SK-N-SH (cell line): Measurements from ENCODE around the gene RELT. TPM values are rescaled to one million over a fixed set of nuclear protein-coding genes. Genes with fewer than 3 reads are reported as not detected.

Experiments used
- CTCF ChIA-PET: fragments of 300-600, 350-600 bp; formaldehyde crosslinking; extraction: SDS; loops from one replicate; lab custom pipeline; 2021; lab: Yijun Ruan, JAX
- POLR2A ChIA-PET: fragments of 350-600 bp; sonication (Branson Sonifier 250); formaldehyde crosslinking; extraction: SDS; loops from one replicate; lab custom pipeline; 2020; ENCODE audit warnings: antibody characterized with exemption, inconsistent platforms; lab: Yijun Ruan, JAX
- DNase-seq: peaks from one replicate; pipeline ENCODE4 v3.0.0; 2012
- H2AFZ ChIP-seq: fragments of 200-600 bp; sonication (generic); 2 replicates; pipeline ENCODE4 v1.8.1; 2016; ENCODE audit warnings: antibody characterized with exemption, mild to moderate bottlenecking, low read depth
- H3F3A ChIP-seq: fragments of 200-600 bp; sonication (generic); replicated peaks from 2 replicates; pipeline ENCODE3; 2016; ENCODE audit warnings: antibody characterized with exemption, mild to moderate bottlenecking; ENCODE audit not compliant: insufficient read depth
- H3K27ac ChIP-seq, 2 experiments: fragments of 200-500 bp in 1 of 2; fragments of 200-600 bp in 1 of 2; sonication (Bioruptor generic) in 1 of 2; sonication (generic), shearing (Covaris generic) in 1 of 2; 2 replicates each; pipeline versions ENCODE4 v1.5.1 to v1.6.1; 2014 to 2016; ENCODE audit warnings: low read depth in 2 of 2, inconsistent platforms in 1 of 2, low read length in 1 of 2, mild to moderate bottlenecking in 1 of 2, mixed read lengths in 1 of 2
- H3K27me3 ChIP-seq: fragments of 200-600 bp; sonication (generic), shearing (Covaris generic); 2 replicates; pipeline ENCODE4 v1.6.1; 2016; ENCODE audit warnings: mixed run types; ENCODE audit not compliant: insufficient read depth
- H3K36me3 ChIP-seq, 2 experiments: fragments of 200-500 bp in 1 of 2; fragments of 200-600 bp in 1 of 2; sonication (Bioruptor generic) in 1 of 2; sonication (generic) in 1 of 2; replicated peaks in 1 of 2; 2 replicates each; pipeline versions ENCODE3 to v1.5.1; 2014 to 2016; ENCODE audit warnings: low read length in 1 of 2, mild to moderate bottlenecking in 1 of 2; ENCODE audit not compliant: insufficient read depth in 2 of 2, control insufficient read depth in 1 of 2
- H3K4me1 ChIP-seq, 2 experiments: fragments of 200-500 bp in 1 of 2; fragments of 200-600 bp in 1 of 2; sonication (Bioruptor generic) in 1 of 2; sonication (generic), shearing (Covaris generic) in 1 of 2; 2 replicates each; pipeline versions ENCODE4 v1.5.1 to v1.6.1; 2014 to 2016; ENCODE audit warnings: low read depth in 1 of 2, low read length in 1 of 2, mixed run types in 1 of 2; ENCODE audit not compliant: insufficient read depth in 2 of 2, control insufficient read depth in 1 of 2
- H3K4me2 ChIP-seq: fragments of 200-600 bp; sonication (generic), shearing (Covaris generic); 2 replicates; pipeline ENCODE4 v1.6.1; 2017; ENCODE audit warnings: mixed run types
- H3K4me3 ChIP-seq, 2 experiments: fragments of 200-500 bp in 1 of 2; fragments of 200-600 bp in 1 of 2; sonication (Bioruptor generic) in 1 of 2; sonication (generic), shearing (Covaris generic) in 1 of 2; 2 replicates each; pipeline versions ENCODE4 v1.5.1 to v1.8.1; 2014 to 2016; ENCODE audit warnings: low read depth in 2 of 2, inconsistent platforms in 1 of 2, low read length in 1 of 2, mild to moderate bottlenecking in 1 of 2, mixed read lengths in 1 of 2, moderate library complexity in 1 of 2
- H3K79me2 ChIP-seq: fragments of 200-600 bp; sonication (generic); 2 replicates; pipeline ENCODE4 v1.8.1; 2017; ENCODE audit warnings: mild to moderate bottlenecking; ENCODE audit not compliant: insufficient read depth
- H3K9ac ChIP-seq: fragments of 200-600 bp; sonication (generic); 2 replicates; pipeline ENCODE4 v1.6.1; 2017; ENCODE audit warnings: mixed run types
- H3K9me2 ChIP-seq: fragments of 200-600 bp; sonication (generic); 2 replicates; pipeline ENCODE4 v1.6.1; 2017; ENCODE audit warnings: mixed run types
- H3K9me3 ChIP-seq: fragments of 200-600 bp; sonication (generic); 2 replicates; pipeline ENCODE4 v1.6.1; 2017; ENCODE audit warnings: mixed run types, mild to moderate bottlenecking, moderate library complexity
- H4K20me1 ChIP-seq: fragments of 200-600 bp; sonication (generic); 2 replicates; pipeline ENCODE4 v1.6.1; 2017; ENCODE audit warnings: mild to moderate bottlenecking, mixed run types; ENCODE audit not compliant: insufficient read depth
- CHD2 ChIP-seq: fragments of 150-350 bp; IDR thresholded peaks from 2 replicates; pipeline ENCODE4 v1.6.1; 2018; ENCODE audit warnings: low read length; ENCODE audit not compliant: partially characterized antibody
- CTCF ChIP-seq: fragments of 200-600 bp; sonication (generic); IDR thresholded peaks from 2 replicates; pipeline ENCODE4 v1.6.1; 2017; ENCODE audit warnings: antibody characterized with exemption, mild to moderate bottlenecking, moderate library complexity
- EZH2phosphoT487 ChIP-seq: fragments of 200-600 bp; sonication (generic); IDR thresholded peaks from 2 replicates; pipeline ENCODE4 v1.6.1; 2017; ENCODE audit warnings: low read depth, mixed run types, mild to moderate bottlenecking, antibody characterized with exemption, moderate library complexity, borderline replicate concordance
- FOXJ3 ChIP-seq: sonication (generic); formaldehyde crosslinking; IDR thresholded peaks from 2 replicates; pipeline ENCODE4 v1.5.1; 2020; ENCODE audit warnings: mild to moderate bottlenecking, missing genetic modification reagents
- GABPA ChIP-seq: IDR thresholded peaks from 2 replicates; pipeline ENCODE4 v1.4.0; 2012; ENCODE audit warnings: low read depth, mild to moderate bottlenecking
- GATA2 ChIP-seq: sonication (generic); formaldehyde crosslinking; IDR thresholded peaks from 2 replicates; pipeline ENCODE4 v1.5.0; 2020; ENCODE audit warnings: mild to moderate bottlenecking, missing genetic modification reagents
- JUND ChIP-seq: IDR thresholded peaks from 2 replicates; pipeline ENCODE4 v1.4.0; 2012
- MAX ChIP-seq: IDR thresholded peaks from 2 replicates; pipeline ENCODE4 v1.4.0; 2012; ENCODE audit warnings: low read depth
- MEF2A ChIP-seq: IDR thresholded peaks from 2 replicates; pipeline ENCODE4 v1.4.0; 2012; ENCODE audit warnings: low read depth, borderline replicate concordance
- NFIC ChIP-seq: IDR thresholded peaks from 2 replicates; pipeline ENCODE4 v1.4.0; 2012; ENCODE audit warnings: borderline replicate concordance
- PBX3 ChIP-seq: IDR thresholded peaks from 2 replicates; pipeline ENCODE4; 2012
- SIN3A ChIP-seq: IDR thresholded peaks from 2 replicates; pipeline ENCODE4 v1.6.1; 2012; ENCODE audit warnings: low read depth, mild to moderate bottlenecking, low read length, moderate library complexity, borderline replicate concordance
- TAF1 ChIP-seq: IDR thresholded peaks from 2 replicates; pipeline ENCODE4 v1.6.1; 2012; ENCODE audit warnings: low read depth, mild to moderate bottlenecking, low read length, moderate library complexity, borderline replicate concordance
- USF2 ChIP-seq: fragments of 150-350 bp; IDR thresholded peaks from 2 replicates; pipeline ENCODE4 v1.6.1; 2017; ENCODE audit warnings: antibody characterized with exemption, low read length, low read depth, borderline replicate concordance
- YY1 ChIP-seq: IDR thresholded peaks from 2 replicates; pipeline ENCODE4 v1.4.0; 2012; ENCODE audit warnings: low read depth, mild to moderate bottlenecking
- WGBS: methylation state at CpG from one replicate; pipeline ENCODE4 v1.1.6; 2017; ENCODE audit warnings: low lambda C conversion rate; 5-methylcytosine and 5-hydroxymethylcytosine counted together
- polyA plus RNA-seq, 3 experiments: library from polyadenylated mRNA; depleted of rRNA; stranded (reverse); fragments of >200 nt; gene quantifications; 2 replicates each; pipeline ENCODE4 v1.2.3, GENCODE V29; 2012

Gene RELT
- polyA plus RNA-seq, 1 of the 3 experiments (the other 2 are of a cell fraction): 4.3 TPM

- no peak for TF ChIP-seq CHD2
Observed at GRCh38 chr11:73359930-73360742, 16.1 kb upstream of the RELT start (continued).

- no peak overlapping the region for H3K27ac ChIP-seq
- peaks cover 0 to 10% of the 10 kb centered on the region in 2 experiments; a peak in 1 of 4 replicates for H3K4me1 ChIP-seq
- POLR2A ChIA-PET: no interaction called here
- no peaks in the 10 kb centered on the region for H3K27me3 ChIP-seq
- no peaks in the 10 kb centered on the region for H3K9me2 ChIP-seq
- H3K9me3 ChIP-seq: no peaks in the 10 kb centered on the region
- no peaks in the 10 kb centered on the region for H3F3A ChIP-seq
- peaks cover 32 to 85% of the 10 kb centered on the region in 2 experiments for H3K36me3 ChIP-seq
- H2AFZ ChIP-seq: no peak overlapping the region
- WGBS: 98% methylated on average over 8 of the region's 8 CpGs
- CTCF ChIA-PET: interaction anchor here (0.6 to 22.4 kb wide), 9 partner anchors 6 to 300 kb away, joined by 3 to 313 read pairs (median 11); partner anchors contain the start of gene RELT
- H3K79me2 ChIP-seq: no peaks in the 10 kb centered on the region
- no peaks in the 10 kb centered on the region for H4K20me1 ChIP-seq
- no peak overlapping the region for H3K4me3 ChIP-seq
- DNase-seq: no peak
- TF ChIP-seq NFIC: no peak
- no peak for TF ChIP-seq MAX
- TF ChIP-seq SIN3A: no peak
- TF ChIP-seq FOXJ3: no peak
- no peak for TF ChIP-seq EZH2phosphoT487
- no peak for TF ChIP-seq TAF1
- TF ChIP-seq JUND: no peak
- no peak overlapping the region for H3K4me2 ChIP-seq
- no peak overlapping the region for H3K9ac ChIP-seq
Observed at GRCh38 chr11:73360743-73361369, 15.3 kb upstream of the RELT start.

- WGBS: 92% methylated on average over 17 of the region's 70 CpGs
- Histone ChIP-seq H3K9me3 (no peaks in the 10 kb centered on the region), H3K27ac (no peak overlapping the region), H3K79me2 (no peaks in the 10 kb centered on the region), H2AFZ (no peak overlapping the region), H3K27me3 (no peaks in the 10 kb centered on the region), H3K9ac (no peak overlapping the region), H3F3A (peaks cover 4% of the 10 kb centered on the region)
- POLR2A ChIA-PET: no interaction called here
- TF ChIP-seq TAF1 (no peak), USF2 (no peak), YY1 (no peak), CTCF (no peak), GATA2 (CRISPR knock-in tag) (no peak), MAX (no peak), PBX3 (no peak), JUND (no peak), MEF2A (no peak), GABPA (no peak)
- TF ChIP-seq, all 33 proteins: peak for 0
- no peak overlapping the region for H3K4me2 ChIP-seq
- CTCF ChIA-PET: interaction anchor here (0.7 to 22.4 kb wide), 9 partner anchors 7 to 924 kb away, joined by 3 to 313 read pairs (median 11); no protein-coding TSS in a partner anchor
- H3K36me3 ChIP-seq: peaks cover 37 to 78% of the 10 kb centered on the region in 2 experiments
- DNase-seq: peak; percentile 57
- no peaks in the 10 kb centered on the region for H3K9me2 ChIP-seq
- no peak overlapping the region for H3K4me3 ChIP-seq
- H3K4me1 ChIP-seq: peaks cover 0 to 10% of the 10 kb centered on the region in 2 experiments; a peak in 1 of 4 replicates
- H4K20me1 ChIP-seq: no peaks in the 10 kb centered on the region
Observed at GRCh38 chr11:73361953-73362776, 14.0 kb upstream of the RELT start.
